ENCODE results near the gene MACROD2.

DNA sequence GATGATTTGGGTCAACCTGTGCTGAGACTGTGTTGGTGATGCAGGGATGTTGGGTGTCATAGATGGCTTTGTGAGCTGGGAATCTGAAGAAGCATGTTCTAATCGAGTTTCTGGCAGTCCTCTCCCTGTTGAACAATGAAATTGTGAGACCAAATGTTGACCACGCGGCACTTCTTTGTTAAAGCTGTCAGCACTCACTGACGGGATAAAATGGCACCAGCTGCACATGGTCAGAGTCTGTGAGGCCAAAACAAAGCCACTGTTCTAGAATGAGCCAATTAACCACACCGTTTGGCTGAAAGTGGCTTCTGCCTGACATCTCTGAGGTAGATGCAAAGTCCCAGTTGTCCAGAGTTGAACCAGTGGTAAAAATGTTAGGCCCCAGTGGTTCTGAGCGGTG, 2015.7 kb downstream of the MACROD2 start:
- TF ChIP-seq, protein P1, sequence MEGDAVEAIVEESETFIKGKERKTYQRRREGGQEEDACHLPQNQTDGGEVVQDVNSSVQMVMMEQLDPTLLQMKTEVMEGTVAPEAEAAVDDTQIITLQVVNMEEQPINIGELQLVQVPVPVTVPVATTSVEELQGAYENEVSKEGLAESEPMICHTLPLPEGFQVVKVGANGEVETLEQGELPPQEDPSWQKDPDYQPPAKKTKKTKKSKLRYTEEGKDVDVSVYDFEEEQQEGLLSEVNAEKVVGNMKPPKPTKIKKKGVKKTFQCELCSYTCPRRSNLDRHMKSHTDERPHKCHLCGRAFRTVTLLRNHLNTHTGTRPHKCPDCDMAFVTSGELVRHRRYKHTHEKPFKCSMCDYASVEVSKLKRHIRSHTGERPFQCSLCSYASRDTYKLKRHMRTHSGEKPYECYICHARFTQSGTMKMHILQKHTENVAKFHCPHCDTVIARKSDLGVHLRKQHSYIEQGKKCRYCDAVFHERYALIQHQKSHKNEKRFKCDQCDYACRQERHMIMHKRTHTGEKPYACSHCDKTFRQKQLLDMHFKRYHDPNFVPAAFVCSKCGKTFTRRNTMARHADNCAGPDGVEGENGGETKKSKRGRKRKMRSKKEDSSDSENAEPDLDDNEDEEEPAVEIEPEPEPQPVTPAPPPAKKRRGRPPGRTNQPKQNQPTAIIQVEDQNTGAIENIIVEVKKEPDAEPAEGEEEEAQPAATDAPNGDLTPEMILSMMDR (IDR thresholded peaks at IDR 0.05), result no peak
- no peak for TF ChIP-seq POLR2A (IDR thresholded peaks at IDR 0.05)
